Eye (tissue), 1 donor: ENCODE data around the gene DENND5B.
"Not testable (repeated sequence)": the region's sequence is repeated elsewhere in the genome, so short reads cannot be mapped to it uniquely, and the experiment has no call there.

Experiments used
- DNase-seq: peaks from one replicate; pipeline ENCODE4 v3.0.0-alpha.2; 2015

The DENND5B gene

DNA sequence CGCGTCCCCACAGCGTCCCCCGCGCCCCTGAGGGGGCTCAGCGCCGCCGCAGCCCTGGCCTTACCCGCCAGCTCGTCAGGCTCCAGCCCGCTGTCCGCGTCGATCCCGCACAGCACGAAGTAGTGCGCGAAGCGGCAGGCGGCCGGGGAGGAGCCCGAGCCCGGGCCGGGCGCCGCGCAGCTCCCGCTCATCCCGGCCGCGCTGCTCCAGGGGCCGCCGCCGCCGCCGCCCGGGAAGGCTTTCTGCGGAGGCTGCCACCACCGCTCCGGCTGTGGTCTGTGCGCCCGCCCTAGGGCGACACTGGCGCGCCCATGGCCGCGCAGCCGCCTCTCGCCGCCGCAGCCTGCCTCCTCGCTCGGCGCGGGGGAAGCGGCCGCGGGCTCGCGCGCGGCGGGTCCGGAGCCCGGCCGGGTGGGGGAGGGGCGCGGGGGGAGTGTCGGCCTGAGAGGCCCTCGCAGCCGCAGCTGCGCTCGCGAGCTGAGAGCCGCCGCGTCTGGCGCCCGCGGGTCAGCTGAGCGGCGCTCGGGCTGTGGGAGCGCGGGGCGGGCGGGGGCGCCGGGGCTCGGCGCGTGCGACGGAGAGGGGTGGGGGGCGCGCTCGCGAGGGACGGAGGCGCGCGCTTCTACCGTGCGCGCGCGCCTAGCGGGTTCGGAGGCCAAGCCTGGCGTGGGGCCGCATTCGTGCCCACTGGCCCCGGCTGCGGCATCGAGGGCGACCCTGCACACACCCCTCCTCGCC lies at the start of gene DENND5B:
TSS of gene DENND5B (minus strand) at position 495 of the 738 bp plus-strand sequence. CDS start at position 191, 304 bp downstream.
- peak; percentile 94 for DNase-seq

DNA sequence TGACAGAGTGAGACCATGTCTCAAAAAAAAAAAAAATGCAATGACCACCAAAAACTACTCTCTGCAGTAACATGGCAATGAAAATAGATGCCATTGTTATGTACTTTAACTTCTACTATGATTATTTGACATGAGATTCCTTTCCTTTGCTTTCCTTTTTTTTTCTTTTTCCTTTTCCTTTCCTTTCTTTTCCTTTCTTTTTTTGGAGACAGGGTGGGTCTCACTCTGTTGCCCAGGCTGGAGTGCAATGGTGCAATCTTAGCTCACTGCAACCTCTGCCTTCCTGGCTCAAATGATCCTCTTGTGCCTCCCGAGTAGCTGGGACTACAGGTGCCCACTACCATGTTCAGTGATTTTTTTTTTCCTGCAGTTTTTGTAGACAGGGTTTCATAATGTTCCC lies 43.7 kb upstream of the DENND5B start:
- DNase-seq: no peak

GRCh38 chr12:31633464-31633863 lies 42.5 kb upstream of the DENND5B start:
- no peak for DNase-seq

- no peak for DNase-seq
Measured at GRCh38 chr12:31631809-31632208, 40.9 kb upstream of the DENND5B start.

DNA sequence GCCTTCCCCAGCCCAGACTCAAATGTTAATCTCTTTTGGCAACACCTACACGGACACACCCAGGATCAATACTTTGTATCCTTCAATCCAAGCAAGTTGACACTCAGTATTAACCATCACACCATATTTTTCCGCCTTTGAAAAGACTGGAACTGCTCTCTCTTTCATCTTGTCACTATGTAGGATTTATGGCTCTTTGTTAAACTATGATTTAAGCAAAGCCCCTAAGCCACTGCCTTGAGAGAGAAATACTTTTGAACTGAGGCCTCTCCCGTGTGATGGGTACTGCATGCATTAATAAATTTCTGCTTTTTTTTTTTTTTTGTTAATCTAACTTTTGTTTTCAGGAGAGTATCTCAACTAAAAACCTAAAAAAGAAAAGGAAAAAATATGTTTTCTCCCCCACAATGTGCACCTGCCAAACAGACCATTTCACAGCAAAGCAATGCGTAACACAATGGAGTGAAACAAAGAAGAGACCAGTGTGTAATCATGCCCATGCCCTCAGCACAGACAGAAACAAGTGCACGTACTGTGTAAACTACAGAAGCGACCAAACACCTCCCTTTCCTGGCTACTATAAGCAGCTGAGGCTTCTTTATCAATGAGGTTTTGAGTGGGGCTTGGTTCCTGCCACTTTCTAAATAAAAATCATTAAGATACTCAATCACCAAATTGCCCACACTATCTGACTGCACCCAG lies 40.2 kb upstream of the DENND5B start:
- no peak for DNase-seq

- DNase-seq: peak; percentile 61
Measured at GRCh38 chr12:31629756-31630732, 39.1 kb upstream of the DENND5B start.

- no peak for DNase-seq
Measured at GRCh38 chr12:31627456-31628054, 36.6 kb upstream of the DENND5B start.

- no peak for DNase-seq
Measured at GRCh38 chr12:31626270-31626995, 35.5 kb upstream of the DENND5B start.

- no peak for DNase-seq
Measured at GRCh38 chr12:31622038-31622437, 31.1 kb upstream of the DENND5B start.

DNA sequence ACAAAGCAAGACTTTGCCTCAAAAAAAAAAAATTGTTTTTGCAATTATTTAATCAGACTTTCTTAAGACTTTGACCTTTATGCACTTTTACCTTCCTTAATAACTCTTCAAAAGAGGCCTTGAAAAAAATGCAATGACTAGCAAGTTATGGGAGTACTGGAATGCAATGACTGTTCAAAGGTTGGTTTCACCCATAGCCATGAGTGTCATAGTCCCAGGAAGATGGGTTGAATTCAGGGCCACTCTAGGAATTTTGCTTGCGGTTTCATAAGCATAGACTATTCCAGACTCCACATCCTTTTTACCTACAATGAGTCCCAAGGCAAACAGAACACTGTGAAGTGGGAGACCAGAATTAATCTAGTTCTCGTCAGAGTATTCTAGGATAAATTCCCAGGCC lies 29.4 kb upstream of the DENND5B start:
- no peak for DNase-seq

GRCh38 chr12:31618228-31619025 lies 27.5 kb upstream of the DENND5B start:
- no peak for DNase-seq

- no peak for DNase-seq
Measured at GRCh38 chr12:31612819-31613218, 21.9 kb upstream of the DENND5B start.

GRCh38 chr12:31608299-31608698 lies 17.4 kb upstream of the DENND5B start:
- not testable (repeated sequence) for DNase-seq

DNA sequence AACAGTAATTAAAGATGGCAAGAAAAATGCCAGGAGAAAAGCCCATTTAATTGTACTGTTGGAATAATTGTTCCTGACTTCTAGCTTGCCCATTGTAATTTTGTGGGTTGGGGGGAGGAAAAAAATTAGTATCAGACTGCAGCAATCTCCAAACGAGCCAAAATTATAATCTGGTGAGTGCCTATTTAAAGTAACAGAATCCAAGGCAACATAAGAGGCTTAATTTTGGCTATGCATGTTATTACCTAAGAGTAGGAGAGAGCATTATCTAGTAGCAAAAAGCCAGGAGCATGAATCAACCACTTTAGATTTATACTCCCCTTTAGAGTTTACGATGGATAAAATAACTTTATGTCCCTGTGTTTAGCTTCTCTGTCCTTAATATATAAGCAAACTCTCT lies 14.6 kb upstream of the DENND5B start:
- no peak for DNase-seq

- DNase-seq: no peak
Measured at GRCh38 chr12:31603546-31604009, 12.6 kb upstream of the DENND5B start.

DNA sequence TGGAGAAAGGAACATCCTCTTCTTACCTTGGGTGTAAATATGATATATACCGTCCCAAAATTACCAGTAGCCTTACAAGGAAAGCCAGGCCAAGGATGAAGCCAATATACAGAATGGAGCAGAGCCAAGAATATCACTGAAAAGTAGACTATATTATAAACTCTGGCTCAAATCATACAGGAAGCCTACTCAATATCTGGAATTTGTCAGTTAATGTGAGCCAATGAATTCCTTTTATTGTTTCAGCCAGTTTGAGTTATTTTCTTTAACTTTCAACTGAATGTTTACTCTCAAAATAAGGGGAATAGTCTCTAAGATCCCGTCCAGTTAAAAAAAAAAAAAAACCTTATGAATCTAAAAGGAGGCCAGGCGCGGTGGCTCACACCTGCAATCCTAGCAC lies 9.8 kb upstream of the DENND5B start:
- no peak for DNase-seq

GRCh38 chr12:31600252-31600651 lies 9.3 kb upstream of the DENND5B start:
- DNase-seq: no peak

DNA sequence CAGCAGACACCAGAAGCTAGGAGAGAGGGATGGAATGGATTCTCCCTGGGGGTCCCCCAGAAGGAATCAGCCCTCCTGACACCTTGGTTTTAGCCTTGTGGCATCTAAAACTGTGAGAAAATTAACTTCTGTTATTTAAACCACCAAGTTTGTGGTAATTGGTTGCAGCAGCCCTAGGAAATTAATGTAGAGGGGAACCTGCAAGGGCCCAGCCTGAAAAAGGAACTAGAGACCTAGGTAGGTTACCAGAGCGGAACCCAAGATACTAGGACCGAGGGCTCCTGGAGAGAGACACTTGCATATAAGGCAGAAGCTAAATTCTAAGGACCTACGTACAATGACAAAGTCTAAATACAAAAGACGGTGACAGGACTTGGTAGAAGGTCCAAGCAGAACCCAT lies 8.1 kb upstream of the DENND5B start:
- DNase-seq: no peak

DNA sequence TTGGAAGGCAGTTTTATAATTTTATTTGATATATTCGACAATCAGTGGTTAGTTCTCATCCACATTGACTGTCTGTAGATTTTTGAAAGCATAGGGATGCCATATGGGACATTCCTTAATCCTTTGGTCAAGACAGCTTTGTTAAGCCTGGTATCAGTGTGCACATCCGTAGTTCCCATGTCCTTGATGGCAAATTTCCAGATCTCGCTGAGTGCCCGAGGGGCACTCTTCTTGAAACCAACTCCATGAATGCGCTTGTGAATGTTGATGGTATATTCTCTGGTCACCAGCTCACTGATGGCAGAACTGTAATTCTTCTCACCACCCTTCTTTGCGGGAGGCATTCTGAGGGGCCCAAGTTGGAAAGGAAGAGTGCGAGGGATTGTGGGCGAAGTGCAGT lies 6.1 kb upstream of the DENND5B start:
- no peak for DNase-seq

DNA sequence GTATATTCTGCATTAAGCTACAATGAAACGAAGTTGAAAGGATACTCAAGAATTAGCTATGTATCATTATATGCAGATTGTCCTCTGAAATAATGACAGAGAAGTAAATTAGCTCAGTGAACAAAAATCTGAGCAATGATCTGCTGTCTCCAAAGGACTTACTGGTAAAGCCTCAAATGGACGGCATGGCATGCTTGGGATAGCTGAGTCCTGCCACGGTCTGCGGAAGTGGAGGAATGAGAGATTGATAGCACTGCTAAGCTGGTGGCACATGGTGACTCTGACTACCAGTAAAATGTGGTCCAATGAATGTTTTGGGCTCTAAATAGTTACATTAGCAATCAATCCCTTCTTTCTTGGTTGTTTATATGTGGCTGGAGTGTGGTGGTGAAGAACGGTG lies 3.7 kb upstream of the DENND5B start:
- DNase-seq: no peak

GRCh38 chr12:31591380-31591901 lies 505 bp upstream of the DENND5B start:
- DNase-seq: no peak
